Activated naive CD4-positive, alpha-beta T cell treated with anti-CD3 and anti-CD28 coated beads, Interleukin-2, amount 50 U/mL, for 72 hours (primary cell): Measurements from ENCODE around the gene PBX4. TPM values are rescaled to one million over a fixed set of nuclear protein-coding genes. Genes with fewer than 3 reads are reported as not detected.

Experiments used
- ATAC-seq, 2 donors: fragments of 150-1000 bp; cut with Tn5 transposase; 2 replicates each; pipeline ENCODE4 v1.10.0; 2021; ENCODE audit warnings: mild to moderate bottlenecking in 2 of 2, moderate library complexity in 2 of 2
- DNase-seq, 2 donors: peaks; one replicate each; pipeline ENCODE4 v3.0.0; 2021 to 2022; ENCODE audit warnings: low spot score in 2 of 2
- H3K27ac Mint-ChIP-seq, 2 donors: one replicate each; pipeline ENCODE4 v1.8.0; 2022; ENCODE audit warnings: mild to moderate bottlenecking in 2 of 2, mixed read lengths in 2 of 2
- H3K36me3 Mint-ChIP-seq, 2 donors: one replicate each; pipeline ENCODE4 v1.8.0; 2022; ENCODE audit warnings: mixed read lengths in 2 of 2
- H3K9me3 Mint-ChIP-seq, 2 donors: one replicate each; pipeline ENCODE4 v1.8.0; 2022; ENCODE audit warnings: mixed read lengths in 2 of 2
- total RNA-seq, 2 donors: library from RNA; stranded (reverse); gene quantifications; one replicate each; pipeline ENCODE4 v1.2.3, GENCODE V29; 2022

PBX4 gene
- total RNA-seq, 2 donors from 2014 or later = 27.6 to 37.3 TPM

DNA sequence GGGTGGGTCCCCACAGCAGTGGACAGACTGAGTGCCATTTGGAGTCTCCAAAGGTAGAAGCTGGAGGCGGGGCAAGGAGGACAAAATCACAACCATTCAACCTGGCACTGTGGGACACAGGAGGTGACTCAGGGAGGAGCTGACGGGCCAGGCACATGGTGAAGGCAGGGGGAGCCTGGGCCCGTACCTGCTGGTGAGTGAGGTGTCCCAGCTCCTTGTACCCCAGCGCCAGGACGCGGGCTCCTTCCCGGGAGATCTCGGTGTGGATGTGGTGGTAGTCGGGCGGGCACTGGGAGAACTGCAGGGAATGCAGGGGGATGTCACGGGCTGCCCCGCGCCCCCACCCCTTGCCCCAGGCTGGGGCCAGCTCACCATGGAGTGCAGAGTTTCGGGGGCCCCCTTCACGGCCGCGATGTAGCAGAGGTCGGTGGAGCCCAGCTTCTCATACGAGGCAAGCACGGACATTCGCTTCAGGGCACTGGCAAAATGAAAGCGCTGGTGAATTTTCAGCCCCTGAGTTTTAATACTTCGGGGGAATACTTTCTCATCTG is 35.2 kb upstream of the PBX4 start:
- Mint-ChIP-seq H3K9me3 (no peaks in the 10 kb centered on the region), H3K27ac (no peak overlapping the region), H3K36me3 (peaks cover 21 to 22% of the 10 kb centered on the region in 2 donors)
- ATAC-seq (no peak), DNase-seq (no peak)

DNA sequence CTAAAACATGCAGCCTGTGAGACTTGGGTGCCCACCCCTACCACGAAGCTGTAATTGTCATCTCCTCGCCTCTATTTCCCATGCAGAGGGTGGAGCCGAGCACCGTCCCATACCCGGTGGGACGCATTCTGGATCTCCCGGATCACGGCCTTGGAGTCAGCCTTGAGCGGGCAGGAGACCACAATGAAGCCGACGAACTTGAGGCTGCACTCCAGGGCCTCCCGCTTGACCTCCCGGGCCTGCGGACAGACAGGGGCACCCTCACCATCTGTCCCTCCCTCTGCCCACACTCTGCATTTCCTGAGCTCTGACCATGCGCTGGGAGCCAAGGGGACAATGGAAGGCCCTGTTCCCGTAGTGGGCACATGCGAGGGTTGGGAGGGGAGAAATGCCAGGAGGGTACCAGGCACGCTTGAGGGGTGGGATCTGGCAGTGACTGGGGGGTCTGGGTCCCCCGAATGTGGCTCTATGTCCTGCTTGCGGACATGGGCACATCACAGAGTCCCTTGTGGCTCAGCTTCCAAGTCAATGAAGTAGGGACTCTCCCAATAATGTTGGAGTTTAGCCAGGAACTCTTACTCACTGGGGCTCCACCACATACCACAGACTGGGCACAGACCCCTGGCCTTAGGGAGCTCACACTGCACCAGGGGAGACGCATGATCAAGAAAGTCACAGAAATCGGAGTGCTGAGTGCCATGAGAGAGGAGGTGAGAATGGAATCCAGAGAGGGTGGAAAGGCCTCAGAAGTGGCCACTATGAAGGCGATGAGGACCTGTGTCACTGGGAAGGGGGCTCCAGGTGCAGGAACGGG is 34.2 kb upstream of the PBX4 start:
- Mint-ChIP-seq H3K27ac (no peak overlapping the region), H3K36me3 (peaks cover 15 to 22% of the 10 kb centered on the region in 2 donors), H3K9me3 (no peaks in the 10 kb centered on the region)
- ATAC-seq (peak in 1 of 2 donors; percentile 31), DNase-seq (no peak)

DNA sequence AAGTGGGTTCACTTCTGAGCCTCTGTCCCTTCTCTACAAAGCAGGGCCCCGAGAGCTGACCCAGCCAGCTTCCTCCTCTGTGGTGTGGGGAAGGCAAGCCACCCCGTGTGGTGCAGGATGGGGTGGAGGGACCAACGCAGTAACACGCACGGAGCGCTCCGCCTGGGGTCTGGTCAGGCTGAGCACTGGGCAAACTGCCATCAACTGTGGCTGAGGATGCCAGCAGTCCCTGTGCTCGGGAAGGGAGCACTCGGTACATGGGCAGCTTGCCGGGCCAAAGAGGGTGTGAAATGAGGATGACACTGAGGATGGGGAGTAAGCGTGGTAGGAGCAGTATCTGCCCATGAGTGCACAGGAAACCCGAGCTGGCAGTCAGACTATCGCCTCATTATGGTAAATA is 32.6 kb upstream of the PBX4 start:
- no peak for ATAC-seq
- peaks cover 7 to 22% of the 10 kb centered on the region in 2 donors for H3K36me3 Mint-ChIP-seq
- no peak overlapping the region for H3K27ac Mint-ChIP-seq
- no peak for DNase-seq
- H3K9me3 Mint-ChIP-seq = no peaks in the 10 kb centered on the region

DNA sequence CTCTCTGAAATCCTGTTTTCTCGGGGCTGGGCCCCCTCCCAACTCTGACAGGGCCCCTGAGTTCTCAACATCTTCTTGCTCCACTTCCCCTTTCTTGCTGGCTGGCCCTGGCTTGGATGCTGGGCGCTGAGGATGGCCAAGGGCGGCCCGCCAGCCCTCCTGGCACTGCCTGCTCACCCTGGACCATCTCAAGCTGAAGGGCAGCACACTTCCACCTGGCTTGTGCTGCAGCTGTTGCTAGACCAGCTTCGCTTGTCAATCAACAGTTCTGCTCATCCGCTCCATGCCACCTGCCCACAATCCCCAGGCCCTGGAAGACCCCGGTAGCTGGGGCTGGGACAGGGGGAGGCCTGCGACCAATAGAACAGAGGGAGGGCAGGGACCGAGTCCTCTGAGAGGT is 31.8 kb upstream of the PBX4 start:
- DNase-seq (no peak), ATAC-seq (no peak)
- peak overlapping the region; percentile 12 to 92 for H3K27ac Mint-ChIP-seq
- peaks cover 7 to 22% of the 10 kb centered on the region in 2 donors for H3K36me3 Mint-ChIP-seq
- no peaks in the 10 kb centered on the region for H3K9me3 Mint-ChIP-seq

DNA sequence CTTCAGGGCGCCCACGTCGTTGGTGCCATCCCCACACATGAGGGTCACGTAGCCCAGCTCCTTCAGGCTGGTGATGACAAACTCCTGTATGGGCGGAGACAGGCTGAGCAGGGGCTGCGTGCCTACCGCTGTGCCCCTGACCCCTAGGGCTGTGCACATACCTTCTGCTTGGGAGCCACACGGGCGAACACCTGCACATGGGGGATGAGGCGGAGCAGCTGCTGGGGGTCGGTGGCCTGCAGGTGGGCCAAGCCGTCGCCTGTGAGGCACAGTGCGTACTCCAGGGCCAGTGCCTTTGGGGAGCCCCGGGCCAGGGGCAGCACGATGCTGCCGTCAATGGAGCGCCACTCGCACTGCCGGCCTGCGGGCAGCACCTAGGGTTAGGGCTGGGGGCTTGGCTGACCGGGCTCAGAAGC is 31.1 kb upstream of the PBX4 start:
- Mint-ChIP-seq H3K27ac (peak overlapping the region in 1 of 2 donors; percentile 9), H3K9me3 (no peaks in the 10 kb centered on the region), H3K36me3 (peaks cover 7 to 22% of the 10 kb centered on the region in 2 donors)
- DNase-seq = no peak
- no peak for ATAC-seq

DNA sequence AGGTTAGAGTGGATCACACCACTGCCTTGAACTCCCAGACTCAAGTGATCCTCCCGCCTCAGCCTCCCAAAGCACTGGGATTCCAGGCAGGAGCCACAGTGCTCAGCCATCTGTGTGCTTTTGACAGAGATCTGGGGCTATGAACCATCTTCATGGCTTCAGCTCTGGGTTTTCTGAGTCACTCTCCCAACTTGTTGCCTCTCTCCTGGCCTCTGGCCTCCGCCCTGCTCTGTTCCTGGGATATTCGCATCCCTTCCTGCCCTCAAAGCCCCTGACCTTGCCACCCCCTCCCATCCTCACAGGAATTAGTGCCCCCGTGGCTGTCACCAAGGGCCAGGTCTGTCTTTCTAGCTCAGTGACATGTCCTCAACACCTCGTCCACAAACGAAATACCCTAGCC is 30.7 kb upstream of the PBX4 start:
- Mint-ChIP-seq H3K9me3 (no peaks in the 10 kb centered on the region), H3K27ac (peak overlapping the region; percentile 9 to 86), H3K36me3 (peaks cover 7 to 22% of the 10 kb centered on the region in 2 donors)
- no peak for ATAC-seq
- DNase-seq = no peak

DNA sequence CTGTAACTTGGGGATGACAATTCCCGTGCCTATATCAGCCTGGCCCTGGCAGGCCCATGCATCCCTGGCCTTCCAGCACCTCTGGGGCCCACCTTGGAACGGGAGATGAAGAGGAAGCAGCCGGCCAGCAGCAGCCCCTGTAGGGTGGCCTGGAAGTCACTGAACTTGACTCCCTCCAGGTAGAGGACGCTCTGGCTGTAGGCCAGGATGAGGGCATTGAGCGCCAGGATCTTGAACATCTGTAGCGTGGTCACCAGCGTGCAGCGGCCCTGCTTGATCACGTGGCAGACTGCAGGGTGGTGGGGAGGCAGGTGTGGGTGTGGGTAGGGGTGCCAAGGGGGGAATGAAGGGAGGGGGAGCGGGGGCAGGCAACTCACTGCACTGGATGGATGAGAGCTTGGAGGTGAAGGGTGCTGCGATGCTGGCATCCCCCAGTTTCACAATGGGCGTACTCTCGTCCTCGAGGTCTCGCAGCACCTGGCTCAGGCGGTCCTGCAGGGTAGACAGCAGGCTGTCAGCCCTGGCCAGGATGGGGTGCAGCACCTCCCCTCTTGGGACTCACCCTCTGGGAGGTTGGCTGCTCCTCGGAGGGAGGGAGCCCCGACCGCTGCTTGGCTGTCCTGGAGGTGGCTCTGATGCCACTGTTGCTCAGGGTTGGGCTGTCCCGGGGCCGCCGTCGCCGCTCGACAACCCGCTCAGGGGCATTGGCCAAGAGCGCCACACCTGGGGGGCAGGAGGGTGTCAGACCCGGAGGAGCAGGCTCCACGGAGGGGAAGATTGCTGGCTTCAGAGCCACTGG is 28.7 kb upstream of the PBX4 start:
- Mint-ChIP-seq H3K36me3 (peaks cover 10 to 18% of the 10 kb centered on the region in 2 donors), H3K9me3 (no peaks in the 10 kb centered on the region), H3K27ac (peak overlapping the region; percentile 58 to 72)
- ATAC-seq = no peak
- no peak for DNase-seq

GRCh38 chr19:19645233-19645870 is 26.9 kb upstream of the PBX4 start:
- ATAC-seq (no peak), DNase-seq (no peak)
- H3K27ac Mint-ChIP-seq = peak overlapping the region in 1 of 2 donors; percentile 91
- H3K36me3 Mint-ChIP-seq = peaks cover 15 to 22% of the 10 kb centered on the region in 2 donors
- H3K9me3 Mint-ChIP-seq = no peaks in the 10 kb centered on the region

DNA sequence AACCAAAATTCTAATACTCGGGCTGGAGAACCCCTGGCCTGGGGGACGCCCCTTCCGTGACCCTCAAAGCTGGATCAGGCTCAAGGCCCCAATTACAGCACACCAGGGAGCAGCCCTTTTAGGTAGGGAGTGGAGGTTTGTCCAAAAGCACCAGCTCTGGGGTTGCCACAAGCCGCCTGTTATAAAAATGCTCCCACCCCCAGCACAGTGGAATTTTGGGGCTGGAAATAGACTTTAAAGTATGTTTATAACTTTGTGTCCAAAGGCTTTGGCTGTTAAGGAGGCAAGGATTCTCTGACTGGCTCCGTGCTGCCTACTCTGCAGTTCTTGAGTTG is 25.5 kb upstream of the PBX4 start:
- Mint-ChIP-seq H3K36me3 (peaks cover 15% of the 10 kb centered on the region in 2 donors), H3K27ac (peak overlapping the region; percentile 91 to 97)

GRCh38 chr19:19643158-19644053 is 24.9 kb upstream of the PBX4 start, which contains the start of gene GMIP:
Gene GMIP, minus strand, starts transcription at chr19:19643657. Its CDS starts 128 bp downstream, at chr19:19643529.
- Mint-ChIP-seq H3K36me3 (peaks cover 15 to 18% of the 10 kb centered on the region in 2 donors), H3K27ac (peak within 1 kb of the TSS; percentile 91 to 97), H3K9me3 (no peaks in the 10 kb centered on the region)
- peak; percentile 82 to 90 for ATAC-seq
- peak; percentile 87 to 91 for DNase-seq

More for the DNA sequence above, 25.5 kb upstream of the PBX4 start:
- H3K9me3 Mint-ChIP-seq = no peaks in the 10 kb centered on the region
- ATAC-seq = no peak
- DNase-seq = no peak

GRCh38 chr19:19642506-19643157 is 24.1 kb upstream of the PBX4 start:
- DNase-seq (peak in 1 of 2 donors; percentile 31), ATAC-seq (peak; percentile 34 to 76)
- peak overlapping the region; percentile 91 to 97 for H3K27ac Mint-ChIP-seq
- H3K9me3 Mint-ChIP-seq = no peaks in the 10 kb centered on the region
- peaks cover 15 to 20% of the 10 kb centered on the region in 2 donors for H3K36me3 Mint-ChIP-seq

DNA sequence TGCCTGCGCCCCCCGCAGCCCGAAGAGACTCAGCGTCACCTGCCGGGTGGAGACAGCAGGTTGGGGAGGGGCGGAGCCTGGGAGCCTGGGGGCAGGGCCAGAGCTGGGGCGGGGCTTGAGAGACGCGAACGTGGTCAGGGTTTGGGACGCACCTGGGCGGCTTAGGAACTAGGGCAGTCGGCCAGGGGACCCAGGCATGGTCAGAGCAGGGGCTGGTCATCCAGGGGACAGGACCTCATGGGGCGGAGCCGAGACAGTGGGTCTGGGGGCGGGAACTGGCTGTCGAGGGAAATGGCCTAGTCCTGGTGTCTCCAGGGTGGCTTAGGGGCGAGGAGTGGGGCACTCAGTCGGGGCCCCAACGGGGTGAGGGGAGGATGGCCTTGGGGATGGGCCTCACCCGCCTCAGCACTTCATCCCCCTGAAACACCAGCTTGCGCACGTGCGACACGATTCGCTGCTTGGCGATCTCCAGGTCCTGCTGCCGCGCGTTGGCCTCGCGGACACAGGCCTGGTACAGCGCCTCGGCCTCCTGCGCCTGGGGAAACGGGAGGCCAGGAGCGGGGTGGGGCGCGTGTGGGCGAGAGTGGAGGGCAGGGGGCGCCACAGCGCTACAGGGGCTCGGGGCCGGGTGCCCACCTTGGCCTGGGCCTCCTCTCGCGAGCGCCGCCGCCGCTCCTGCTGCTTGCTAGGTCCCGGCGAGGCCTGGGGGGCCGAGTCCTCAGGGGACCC is 19.2 kb upstream of the PBX4 start:
- no peak overlapping the region for H3K27ac Mint-ChIP-seq
- H3K9me3 Mint-ChIP-seq = no peaks in the 10 kb centered on the region
- DNase-seq (no peak), ATAC-seq (no peak)
- H3K36me3 Mint-ChIP-seq = peaks cover 18 to 37% of the 10 kb centered on the region in 2 donors

GRCh38 chr19:19637186-19637522 is 18.7 kb upstream of the PBX4 start:
- H3K27ac Mint-ChIP-seq = no peak overlapping the region
- ATAC-seq = no peak
- DNase-seq = no peak
- no peaks in the 10 kb centered on the region for H3K9me3 Mint-ChIP-seq
- peaks cover 13 to 34% of the 10 kb centered on the region in 2 donors for H3K36me3 Mint-ChIP-seq

DNA sequence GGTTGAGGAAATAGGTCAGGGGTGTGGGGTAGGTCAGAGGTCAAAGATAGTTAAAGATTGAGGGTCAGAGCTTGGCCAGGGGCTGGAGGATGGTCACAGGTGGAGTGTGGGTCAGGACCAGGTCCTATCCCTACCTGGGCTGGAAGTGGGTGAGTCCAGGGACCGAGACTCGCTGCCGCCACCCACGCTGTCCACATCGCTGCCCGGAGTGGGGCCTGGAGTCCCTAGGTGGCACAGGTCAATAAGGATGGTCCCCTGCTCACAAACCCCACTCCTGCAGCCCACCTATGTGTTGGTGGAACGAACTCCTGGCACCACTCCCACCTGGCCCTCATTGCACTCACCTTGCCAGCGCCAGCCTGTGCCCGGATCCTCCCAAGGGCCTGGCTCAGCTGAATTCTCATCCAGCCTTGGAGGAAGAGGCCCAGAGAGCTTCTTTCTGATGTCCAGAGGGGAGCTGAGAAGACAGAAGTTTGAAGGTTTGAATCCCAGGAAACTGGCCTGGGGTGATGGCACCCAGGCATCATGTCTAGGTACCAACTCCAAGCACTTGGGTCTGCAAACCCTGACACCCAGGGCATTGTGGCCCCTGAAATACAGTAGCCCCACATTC is 18.2 kb upstream of the PBX4 start:
- Mint-ChIP-seq H3K9me3 (no peaks in the 10 kb centered on the region), H3K27ac (no peak overlapping the region), H3K36me3 (peaks cover 9 to 29% of the 10 kb centered on the region in 2 donors)
- DNase-seq = no peak
- no peak for ATAC-seq
